Activated CD4-positive, alpha-beta T cell treated with anti-CD3 and anti-CD28 coated beads for 1 hour (primary cell): ENCODE results near the gene ZMYND8.

Experiments used
- DNase-seq: peaks from one replicate; pipeline ENCODE4 v3.0.0-alpha.2; 2020

The ZMYND8 gene

GRCh38 chr20:47332381-47333206 is 23.9 kb downstream of the ZMYND8 start:
- no peak for DNase-seq

DNA sequence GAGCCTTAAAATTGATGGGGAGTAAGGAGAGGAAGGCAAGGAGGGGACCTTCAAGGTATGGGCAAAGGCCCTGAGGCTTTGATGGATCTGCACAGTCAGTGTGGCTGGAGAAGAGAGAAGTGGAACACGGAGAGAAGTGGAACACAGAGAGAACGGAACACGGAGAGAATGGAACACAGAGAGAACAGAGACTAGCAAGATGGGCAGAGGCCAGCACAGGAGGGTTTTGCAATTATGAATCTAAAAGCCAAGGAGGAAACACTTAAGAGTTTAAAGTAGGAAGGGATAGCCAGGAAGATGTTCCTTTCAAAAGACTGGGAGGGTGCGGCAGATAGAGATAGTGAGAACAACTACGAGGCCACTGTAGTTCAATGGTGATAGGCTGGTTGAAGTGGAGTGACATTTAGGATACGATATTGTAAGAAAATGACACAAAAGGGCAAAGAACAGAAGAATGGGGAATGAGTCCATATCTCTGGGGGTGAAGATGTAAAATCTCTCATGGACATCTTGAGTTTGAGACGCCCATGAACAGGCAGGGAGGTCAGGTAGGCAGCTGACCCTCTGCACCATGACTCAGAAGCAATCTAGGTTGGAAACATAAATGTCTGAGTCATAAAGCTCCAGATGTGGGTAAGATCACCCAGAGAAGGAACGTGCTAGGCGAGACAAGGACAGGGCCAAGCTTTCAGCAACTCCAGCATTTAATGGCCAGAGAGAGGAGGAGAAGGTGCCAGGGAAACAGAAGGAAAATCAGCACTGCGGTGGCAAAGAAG is 25.4 kb downstream of the ZMYND8 start:
- DNase-seq: no peak

GRCh38 chr20:47330071-47330470 is 26.4 kb downstream of the ZMYND8 start:
- no peak for DNase-seq

GRCh38 chr20:47328129-47328528 is 28.4 kb downstream of the ZMYND8 start:
- DNase-seq: no peak

- DNase-seq: no peak
These were observed 28.8 kb downstream of the ZMYND8 start for GRCh38 chr20:47327711-47328110.

DNA sequence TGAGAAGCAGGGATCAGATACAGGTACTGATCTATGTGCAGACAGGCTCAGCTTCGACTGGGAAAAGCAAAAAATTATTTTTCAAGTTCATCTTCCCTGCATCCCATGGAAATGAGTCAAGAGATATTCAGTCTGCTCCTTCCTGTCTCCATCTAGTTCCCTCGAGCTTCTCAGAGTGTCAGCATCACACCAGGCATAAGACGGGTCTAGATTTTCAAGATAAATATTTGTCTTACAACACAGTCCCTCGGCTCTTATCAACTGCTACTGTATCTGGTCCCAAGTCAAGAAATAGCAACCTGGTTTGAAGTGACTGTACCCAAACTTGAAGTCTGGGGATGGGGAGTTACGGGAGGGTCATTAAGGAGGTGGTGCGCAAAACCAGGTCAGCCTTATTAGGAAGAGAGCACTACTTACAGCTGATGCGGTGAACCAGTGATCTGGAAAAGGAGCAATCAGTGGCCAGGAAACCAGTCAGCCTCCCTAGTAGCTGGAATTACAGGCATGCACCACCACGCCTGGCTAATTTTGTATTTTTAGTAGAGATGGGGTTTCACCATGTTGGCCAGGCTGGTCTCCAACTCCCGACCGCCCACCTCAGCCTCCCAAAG is 29.7 kb downstream of the ZMYND8 start:
- DNase-seq: no peak

DNA sequence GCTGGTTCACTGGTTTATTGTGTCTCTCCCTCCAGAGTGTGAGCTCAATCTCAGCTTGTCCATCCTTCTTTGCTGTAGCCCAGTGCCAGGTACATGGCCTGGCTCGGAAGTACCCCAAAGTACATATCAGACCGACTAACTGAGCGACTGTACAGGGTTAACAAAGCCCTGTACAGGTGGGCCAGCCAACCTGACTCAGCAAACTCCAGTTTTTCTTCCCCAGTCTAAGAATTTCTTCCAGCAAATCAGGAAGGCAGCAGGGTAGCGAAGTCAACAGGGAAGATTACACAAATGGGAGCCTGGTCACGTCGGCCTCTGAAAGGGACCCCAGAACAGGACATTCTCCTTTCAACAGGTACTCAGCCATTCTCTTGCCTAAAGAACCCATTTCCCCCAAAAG is 31.3 kb downstream of the ZMYND8 start:
- DNase-seq: no peak

DNA sequence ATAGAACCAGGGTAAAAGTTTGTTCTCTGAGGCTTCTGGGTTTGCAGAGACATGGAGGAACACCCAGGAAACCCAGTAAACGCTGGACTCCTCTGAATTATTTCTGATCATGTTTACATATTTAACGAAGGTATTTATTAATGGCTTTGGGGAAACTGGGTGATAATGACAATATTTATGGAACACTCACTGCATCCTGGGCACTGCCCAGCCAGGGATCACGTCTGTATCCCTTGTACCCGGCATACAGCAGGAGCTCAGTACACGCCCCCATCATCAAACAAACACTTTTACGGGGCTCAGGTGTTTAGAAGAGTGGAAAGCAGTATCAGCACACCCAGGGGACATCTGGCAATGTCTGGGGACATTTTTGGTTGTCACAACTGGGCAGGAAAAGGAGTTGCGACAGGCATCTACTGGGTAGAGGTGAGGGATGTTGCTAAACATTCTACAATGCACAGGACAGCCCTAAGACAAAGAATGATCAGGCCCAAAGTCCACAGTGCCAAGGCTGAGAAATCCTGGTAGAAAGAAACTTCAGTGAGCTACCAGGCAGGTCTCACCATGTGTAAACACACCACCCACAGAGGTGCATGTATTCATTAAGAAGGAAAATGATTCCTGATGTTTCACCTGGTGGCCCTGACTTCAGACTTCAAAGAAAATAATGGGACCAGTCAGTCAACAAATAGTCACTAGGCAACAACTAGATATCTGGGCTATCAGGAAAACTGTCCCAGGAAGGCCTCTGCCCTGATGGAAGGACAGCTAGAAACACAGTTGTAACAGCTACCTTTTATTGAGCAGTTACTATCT is 35.3 kb downstream of the ZMYND8 start:
- DNase-seq: no peak

DNA sequence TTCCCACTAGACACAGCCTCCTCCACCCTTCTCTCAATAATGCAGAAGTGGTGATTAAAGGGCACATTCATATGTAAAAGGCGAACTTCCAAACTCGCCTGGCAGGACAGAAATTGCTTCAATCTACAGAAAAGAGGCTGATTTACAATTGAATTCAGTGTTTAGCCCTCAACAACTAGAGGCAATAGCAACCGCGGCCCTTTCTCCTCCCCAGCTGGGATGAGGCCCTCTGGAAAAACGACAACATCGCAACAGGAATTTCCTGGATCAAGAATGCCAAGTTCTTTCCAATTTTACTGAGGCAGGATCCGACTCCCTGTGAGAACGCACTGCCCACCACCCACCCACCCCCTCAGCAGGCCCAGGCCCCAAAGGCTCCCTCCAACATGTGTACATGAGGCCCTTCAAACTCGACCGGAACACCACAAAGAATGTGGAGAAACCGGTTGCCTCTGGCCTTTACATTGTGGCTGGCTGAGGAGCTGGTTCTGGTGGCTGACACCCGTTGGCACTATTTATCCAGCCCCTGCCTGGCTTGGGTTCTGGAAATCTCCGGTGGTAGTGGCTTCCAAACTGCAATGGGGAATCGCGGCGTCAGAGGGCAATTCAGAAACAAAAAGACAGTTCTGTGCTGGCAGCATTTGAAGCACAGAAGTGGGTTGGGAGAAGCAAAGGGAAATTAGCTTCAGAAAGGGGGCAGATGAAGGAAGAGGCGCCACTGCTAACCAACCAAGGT is 36.8 kb downstream of the ZMYND8 start:
- DNase-seq: no peak

DNA sequence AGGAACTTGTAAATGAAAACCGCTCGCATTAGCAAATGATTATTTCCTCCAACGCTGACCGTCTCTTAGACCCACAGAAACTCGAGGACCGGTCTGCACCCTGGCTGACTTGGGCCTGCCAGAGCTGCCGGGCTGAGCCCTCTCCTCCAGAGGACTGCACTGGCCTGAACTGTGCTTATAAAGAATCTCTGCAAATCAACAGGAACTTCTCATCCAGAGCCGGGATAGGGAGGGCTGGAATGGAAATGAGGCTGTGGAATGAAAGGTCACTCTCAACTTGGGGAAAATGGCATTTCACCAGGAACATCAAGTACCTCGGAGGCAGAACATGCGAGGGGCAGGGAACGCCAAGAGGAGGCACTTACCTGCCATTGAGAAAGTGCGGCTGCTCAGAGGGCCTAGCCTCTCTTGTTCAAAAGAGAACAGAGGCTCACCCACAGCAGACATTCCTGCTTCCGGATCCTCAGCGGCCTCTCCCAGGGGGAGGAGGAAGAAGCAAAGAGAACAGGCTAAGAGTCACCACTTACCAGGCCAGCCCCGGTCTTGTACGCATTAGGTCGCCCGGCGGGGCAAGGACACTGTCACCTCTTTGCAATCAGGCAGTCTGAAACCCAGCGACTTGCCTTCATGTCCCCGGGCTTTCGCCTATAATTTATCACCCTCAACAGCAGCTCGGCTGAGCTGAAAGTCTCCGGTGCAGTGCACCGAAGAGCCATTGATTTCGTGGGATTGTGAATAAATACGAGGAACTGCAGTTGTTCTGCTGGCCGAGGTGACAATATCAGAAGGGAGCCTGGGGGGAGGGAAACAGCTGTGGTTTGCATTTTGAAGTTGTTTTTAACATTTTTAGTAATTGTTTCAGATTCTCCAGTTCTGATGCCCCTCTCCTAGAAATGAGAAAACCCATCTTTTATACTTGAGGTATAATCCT is 37.6 kb downstream of the ZMYND8 start:
- no peak for DNase-seq

GRCh38 chr20:47318027-47318585 is 38.4 kb downstream of the ZMYND8 start:
- DNase-seq: no peak

DNA sequence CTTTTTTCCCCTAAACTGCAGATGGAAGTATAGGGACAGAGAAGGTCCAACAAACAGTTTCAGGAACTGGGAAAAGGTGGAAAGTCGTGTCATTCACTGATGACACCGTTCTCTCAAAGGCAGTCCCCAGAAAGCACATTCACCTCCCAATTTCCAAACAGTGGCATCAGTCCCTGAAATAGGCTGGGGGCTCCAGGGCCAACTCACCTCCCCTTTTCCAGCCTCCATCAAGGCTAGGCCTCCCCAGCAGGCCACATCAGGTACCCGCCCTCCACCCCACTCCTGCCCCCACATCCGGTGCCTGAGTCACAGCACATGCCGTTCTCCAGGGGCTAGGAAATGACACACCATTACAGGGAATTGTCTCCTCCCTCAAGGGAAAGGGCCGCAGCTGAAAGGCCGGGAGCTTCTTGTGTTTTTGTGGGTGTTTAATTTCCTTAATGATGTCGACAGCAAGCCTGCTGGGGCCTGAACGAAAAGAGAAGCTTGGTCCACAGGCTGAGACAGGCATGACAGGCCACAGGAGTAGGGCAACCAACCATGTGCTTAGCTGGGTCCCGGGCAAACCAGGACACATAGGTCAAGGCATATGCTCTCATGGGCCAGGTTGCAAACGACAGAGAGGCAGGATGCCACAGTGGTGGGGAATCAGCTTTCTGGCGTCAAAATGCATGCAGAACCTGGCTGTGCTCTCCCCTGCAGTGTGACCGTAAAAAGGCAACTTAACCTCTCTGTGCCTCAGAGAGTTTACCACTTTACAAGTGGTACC is 39.2 kb downstream of the ZMYND8 start:
- DNase-seq: peak; percentile 30

GRCh38 chr20:47316776-47317126 is 39.7 kb downstream of the ZMYND8 start:
- no peak for DNase-seq

GRCh38 chr20:47315339-47316056 is 41.0 kb downstream of the ZMYND8 start:
- DNase-seq: no peak

- no peak for DNase-seq
These were observed 41.7 kb downstream of the ZMYND8 start for GRCh38 chr20:47314647-47315338.

GRCh38 chr20:47311967-47312681 is 44.4 kb downstream of the ZMYND8 start:
- no peak for DNase-seq

- no peak for DNase-seq
These were observed 45.3 kb downstream of the ZMYND8 start for GRCh38 chr20:47311211-47311610.

DNA sequence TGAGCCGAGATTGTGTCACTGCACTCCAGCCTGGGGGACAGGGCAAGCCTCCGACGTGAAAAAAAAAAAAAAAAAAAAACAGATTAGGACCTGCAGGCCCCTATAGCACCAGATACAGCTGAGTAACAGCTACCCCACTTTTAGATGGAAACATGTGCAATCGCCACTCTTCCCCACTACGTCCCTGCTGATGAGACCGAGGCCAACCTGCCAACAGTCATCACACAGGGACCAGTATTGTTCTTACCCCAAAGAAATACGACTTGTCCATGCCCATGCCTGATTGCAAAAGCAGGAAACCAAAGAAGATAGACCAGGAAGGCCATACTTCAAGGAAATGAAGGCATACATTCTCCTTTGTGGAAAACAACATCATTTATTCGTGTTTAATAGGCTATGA is 45.8 kb downstream of the ZMYND8 start:
- DNase-seq: no peak
